Prostate gland (tissue), 2 donors: ENCODE results near the gene TOP2B. TPM values are rescaled to one million over a fixed set of nuclear protein-coding genes. Genes with fewer than 3 reads are reported as not detected.

Source experiments
- DNase-seq: peaks from one replicate; pipeline ENCODE4 v3.0.0-alpha.2; 2019; ENCODE audit warnings: low spot score
- H3K27ac ChIP-seq, 2 donors: fragments of 200-600 bp; sonication (generic); 2 replicates each; pipeline ENCODE4 v1.5.1; 2017 to 2019
- H3K27me3 ChIP-seq: fragments of 200-600 bp; sonication (generic); replicated peaks from 2 replicates; pipeline ENCODE4 v1.5.1; 2019; ENCODE audit not compliant: insufficient read depth
- H3K36me3 ChIP-seq, 2 donors: fragments of 200-600 bp; sonication (generic); 1 replicate in 1 of 2; 2 replicates in 1 of 2; pipeline versions ENCODE4 v1.5.1 to v1.8.1; 2017 to 2019
- H3K4me1 ChIP-seq: fragments of 200-600 bp; sonication (generic); replicated peaks from 2 replicates; pipeline ENCODE4 v1.5.1; 2019
- H3K4me3 ChIP-seq, 2 donors: fragments of 200-600 bp; sonication (generic); 2 replicates each; pipeline ENCODE4 v1.5.1; 2017 to 2019
- H3K9me3 ChIP-seq: fragments of 200-600 bp; sonication (generic); 2 replicates; pipeline ENCODE4 v1.5.1; 2017
- POLR2A ChIP-seq: fragments of 450-650 bp; IDR thresholded peaks from one replicate; pipeline ENCODE4 v1.6.1; 2016; ENCODE audit warnings: antibody characterized with exemption, mild to moderate bottlenecking
- POLR2AphosphoS5 ChIP-seq: sonication (generic); formaldehyde crosslinking; IDR thresholded peaks from one replicate; pipeline ENCODE4 v1.6.1; 2017; ENCODE audit warnings: antibody characterized with exemption
- WGBS: methylation state at CpG from one replicate; pipeline ENCODE4 v1.1.5; 2018; 5-methylcytosine and 5-hydroxymethylcytosine counted together
- intact Hi-C: fragments of 100-400 bp; cut with DNase I; formaldehyde crosslinking; loops from one replicate; pipeline ENCODE4 v1.14.2; 2022
- total RNA-seq, 2 donors: library from RNA; depleted of rRNA; stranded (reverse); fragments of >200 nt; gene quantifications; one replicate each; pipeline ENCODE4 v1.1.0, GENCODE V29; 2016
- TF ChIP-seq, protein P1 (sequence below), 4 experiments: fragments of 200-600 bp in 2 of 4; fragments of 450-650 bp in 2 of 4; sonication (generic) in 2 of 4; IDR thresholded peaks; 1 replicate in 3 of 4; 2 replicates in 1 of 4; pipeline ENCODE4 v1.5.1; 2016 to 2019; ENCODE audit warnings: antibody characterized with exemption in 4 of 4, mild to moderate bottlenecking in 2 of 4, moderate library complexity in 2 of 4

The TOP2B gene
- total RNA-seq, 2 donors from 2014 or later: 85.3 to 109 TPM

DNA sequence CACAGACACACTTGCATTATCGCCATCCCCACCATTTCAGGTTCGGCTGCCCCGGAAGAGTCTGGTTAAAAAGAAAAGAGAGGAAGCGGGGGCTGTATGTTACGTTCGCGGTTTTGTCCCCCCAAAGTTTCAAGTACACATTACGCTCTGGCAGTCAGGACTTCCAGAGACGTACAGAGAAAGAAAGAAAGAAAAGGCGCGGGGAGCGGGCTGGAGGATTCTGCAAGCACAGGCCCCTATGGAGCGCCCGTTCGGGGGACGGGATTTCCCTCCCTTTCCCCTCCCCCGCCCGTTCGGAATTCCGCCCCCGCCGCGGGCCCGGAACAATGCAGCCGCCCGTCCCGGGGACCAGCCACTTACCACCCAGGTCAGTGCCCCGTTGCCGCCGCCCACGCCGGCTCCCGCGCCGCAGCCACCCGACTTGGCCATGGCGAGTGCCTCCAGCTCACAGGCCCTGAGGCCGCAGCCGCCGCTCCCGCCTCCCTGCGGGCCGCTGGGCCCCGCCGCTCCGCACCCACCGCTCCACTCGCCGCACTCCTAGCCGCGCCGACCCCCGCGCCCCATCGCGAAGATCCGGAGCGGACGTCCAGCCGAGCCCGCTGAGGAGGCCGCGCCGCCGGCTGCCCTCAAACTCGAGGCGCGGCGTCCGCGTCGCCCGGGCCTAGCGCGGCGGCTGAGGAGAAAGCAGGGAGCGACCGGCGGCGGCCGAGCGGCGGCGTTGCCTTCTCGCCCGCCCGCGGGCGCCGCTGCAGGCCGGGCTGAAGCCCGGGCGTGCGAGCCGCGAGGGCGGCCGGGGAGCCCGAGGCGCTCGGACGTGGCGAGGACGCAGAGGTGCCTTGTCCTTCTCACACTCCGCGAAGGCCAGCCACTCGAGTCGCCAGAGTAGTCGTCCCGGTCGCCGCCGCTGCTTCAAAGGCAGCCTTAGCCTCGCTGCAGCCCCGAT is 567 bp downstream of the TOP2B start:
- TF ChIP-seq POLR2AphosphoS5: no peak
- TF ChIP-seq POLR2A: peak; percentile 45
- under 1% methylated on average over 83 of the region's 115 CpGs for WGBS
- H3K9me3 ChIP-seq: no peaks in the 10 kb centered on the region
- H3K4me3 ChIP-seq: peak overlapping the region; percentile 80 to 85
- peak overlapping the region; percentile 96 to 97 for H3K27ac ChIP-seq
- H3K4me1 ChIP-seq: no peaks in the 10 kb centered on the region
- DNase-seq: peak; percentile 67
- intact Hi-C loops: loop anchor here (2.0 kb wide), 1 partner anchor 119 kb away; the partner anchor contains the start of gene NGLY1
- H3K36me3 ChIP-seq: no peaks in the 10 kb centered on the region
- no peaks in the 10 kb centered on the region for H3K27me3 ChIP-seq

DNA sequence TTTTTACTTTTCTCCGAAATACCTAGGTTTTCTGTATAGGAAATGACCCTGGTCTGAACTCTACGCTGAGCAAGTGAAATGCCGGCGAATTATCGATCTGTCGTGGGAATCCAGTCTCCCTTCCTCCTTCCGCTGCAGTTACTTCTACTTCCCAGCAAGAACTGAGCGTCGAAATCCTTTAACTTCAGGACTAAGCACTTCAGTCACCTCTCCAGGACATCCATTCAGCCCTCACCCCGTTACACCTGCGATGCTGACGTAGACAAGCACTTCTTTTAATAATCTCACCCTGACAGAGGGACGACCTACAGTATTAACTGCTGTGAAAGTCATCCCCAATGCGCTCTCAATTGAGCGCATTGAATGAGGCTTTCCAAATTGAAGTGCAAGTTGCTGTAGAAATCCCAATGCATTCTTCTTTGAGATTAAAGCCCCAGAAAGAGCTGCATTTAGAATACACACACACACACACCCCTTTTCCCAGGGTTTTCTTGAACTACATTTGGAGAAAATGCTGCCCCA is 1.3 kb downstream of the TOP2B start:
- no peak for DNase-seq
- Histone ChIP-seq H3K27ac (peak overlapping the region; percentile 96 to 97), H3K9me3 (no peaks in the 10 kb centered on the region), H3K27me3 (no peaks in the 10 kb centered on the region), H3K4me1 (no peaks in the 10 kb centered on the region), H3K4me3 (peak overlapping the region; percentile 80 to 85), H3K36me3 (no peaks in the 10 kb centered on the region)
- intact Hi-C loops: no loop called here
- TF ChIP-seq POLR2A: no peak
- peak; percentile 20 for TF ChIP-seq POLR2AphosphoS5
- under 1% methylated on average over 15 of the region's 15 CpGs for WGBS

DNA sequence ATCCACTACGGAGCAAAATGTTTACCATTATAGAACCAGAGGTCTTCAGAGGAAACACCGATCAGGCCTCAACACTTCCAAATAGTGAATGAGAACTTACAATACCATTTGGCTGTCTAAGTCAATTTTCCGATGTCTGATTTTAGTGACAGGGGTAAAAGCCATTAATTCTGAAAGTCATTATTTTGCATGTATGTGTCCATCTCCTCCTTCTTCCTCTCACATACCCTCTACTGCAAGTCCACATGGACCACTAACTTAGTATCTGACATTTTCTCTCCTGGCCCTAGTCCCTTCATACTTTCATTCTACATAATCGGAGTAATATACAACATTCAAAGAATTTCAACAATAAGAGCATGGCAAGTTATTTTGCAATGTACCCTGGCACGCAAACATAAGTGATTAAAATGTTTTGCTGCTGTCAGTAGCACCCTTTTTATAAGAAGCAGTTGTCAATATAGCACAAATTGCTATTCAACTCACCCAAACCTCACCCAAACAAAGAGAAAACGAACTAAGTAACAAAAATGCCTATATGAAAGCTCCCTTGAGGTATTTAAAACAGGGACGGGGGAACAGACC is 1.9 kb downstream of the TOP2B start:
- H3K27ac ChIP-seq: peak overlapping the region; percentile 96 to 97
- intact Hi-C loops: no loop called here

DNA sequence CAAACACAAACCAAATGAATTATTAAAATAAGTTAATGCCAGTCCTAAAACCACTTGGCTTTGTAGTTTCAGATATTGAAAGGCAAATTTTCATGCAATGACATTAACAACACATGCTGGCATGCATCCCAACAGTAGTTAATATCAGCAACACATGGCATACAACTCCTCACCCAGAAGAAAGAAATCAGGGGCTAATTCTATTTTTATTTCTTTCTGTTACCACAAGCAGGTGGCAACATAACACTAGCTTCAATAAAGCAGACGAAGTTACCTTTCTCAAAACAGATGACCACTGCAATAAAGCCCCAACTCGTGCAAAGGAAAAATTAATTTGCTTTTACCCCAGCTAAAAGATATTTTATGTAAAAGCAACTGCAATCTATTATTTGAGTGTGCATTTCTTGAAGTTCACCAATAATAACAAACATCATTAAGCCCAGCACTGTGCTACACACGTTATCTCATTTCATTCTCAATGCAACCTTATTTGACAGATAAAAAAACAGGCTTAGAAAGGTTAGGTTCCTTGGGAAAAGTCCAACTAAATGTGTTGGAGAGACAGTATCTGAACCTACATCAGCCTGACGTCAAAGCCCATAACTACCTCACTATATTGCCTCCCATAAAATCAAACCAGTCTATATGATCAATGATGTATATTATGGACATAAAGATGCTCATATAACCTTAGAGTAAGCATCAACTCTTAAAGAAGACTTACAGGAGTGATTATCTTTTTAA is 2.8 kb downstream of the TOP2B start:
- Histone ChIP-seq H3K36me3 (no peaks in the 10 kb centered on the region), H3K4me3 (peak overlapping the region in 1 of 2 donors; percentile 85), H3K9me3 (no peaks in the 10 kb centered on the region), H3K27ac (no peak overlapping the region), H3K4me1 (no peaks in the 10 kb centered on the region), H3K27me3 (no peaks in the 10 kb centered on the region)
- DNase-seq: no peak
- TF ChIP-seq, protein P1, sequence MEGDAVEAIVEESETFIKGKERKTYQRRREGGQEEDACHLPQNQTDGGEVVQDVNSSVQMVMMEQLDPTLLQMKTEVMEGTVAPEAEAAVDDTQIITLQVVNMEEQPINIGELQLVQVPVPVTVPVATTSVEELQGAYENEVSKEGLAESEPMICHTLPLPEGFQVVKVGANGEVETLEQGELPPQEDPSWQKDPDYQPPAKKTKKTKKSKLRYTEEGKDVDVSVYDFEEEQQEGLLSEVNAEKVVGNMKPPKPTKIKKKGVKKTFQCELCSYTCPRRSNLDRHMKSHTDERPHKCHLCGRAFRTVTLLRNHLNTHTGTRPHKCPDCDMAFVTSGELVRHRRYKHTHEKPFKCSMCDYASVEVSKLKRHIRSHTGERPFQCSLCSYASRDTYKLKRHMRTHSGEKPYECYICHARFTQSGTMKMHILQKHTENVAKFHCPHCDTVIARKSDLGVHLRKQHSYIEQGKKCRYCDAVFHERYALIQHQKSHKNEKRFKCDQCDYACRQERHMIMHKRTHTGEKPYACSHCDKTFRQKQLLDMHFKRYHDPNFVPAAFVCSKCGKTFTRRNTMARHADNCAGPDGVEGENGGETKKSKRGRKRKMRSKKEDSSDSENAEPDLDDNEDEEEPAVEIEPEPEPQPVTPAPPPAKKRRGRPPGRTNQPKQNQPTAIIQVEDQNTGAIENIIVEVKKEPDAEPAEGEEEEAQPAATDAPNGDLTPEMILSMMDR (IDR thresholded peaks at IDR 0.05): peak in 1 of 4 experiments; percentile 13
- TF ChIP-seq POLR2A (no peak), POLR2AphosphoS5 (no peak)
- 9% methylated on average over 4 of the region's 4 CpGs for WGBS
- intact Hi-C loops: no loop called here

More for the DNA sequence above, 1.9 kb downstream of the TOP2B start:
- Histone ChIP-seq H3K27me3 (no peaks in the 10 kb centered on the region), H3K4me3 (peak overlapping the region; percentile 80 to 85), H3K4me1 (no peaks in the 10 kb centered on the region), H3K36me3 (no peaks in the 10 kb centered on the region), H3K9me3 (no peaks in the 10 kb centered on the region)
- DNase-seq: no peak
- TF ChIP-seq, protein P1 (IDR thresholded peaks at IDR 0.05): no peak
- TF ChIP-seq POLR2AphosphoS5 (no peak), POLR2A (no peak)
- WGBS: 5% methylated on average over 7 of the region's 7 CpGs

DNA sequence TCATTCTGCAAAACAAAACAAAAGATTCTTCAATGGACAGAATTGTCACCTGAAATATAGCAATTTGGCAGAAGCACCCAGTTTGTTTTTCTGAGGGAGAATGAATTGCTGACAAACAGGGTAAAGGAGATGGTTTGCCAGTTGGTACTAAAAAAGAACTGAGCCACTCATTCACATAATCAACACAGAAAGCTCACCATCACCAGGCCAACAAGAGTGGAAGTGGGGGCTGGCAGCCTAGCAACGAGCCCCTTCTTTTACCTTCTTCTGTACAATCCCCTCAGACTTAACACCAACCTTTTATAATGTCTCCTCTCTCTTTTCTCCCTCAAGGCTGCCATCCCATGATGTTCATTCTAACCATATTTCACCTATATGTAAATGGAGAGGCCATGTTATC is 5.9 kb downstream of the TOP2B start:
- H3K27ac ChIP-seq: no peak overlapping the region
- H3K27me3 ChIP-seq: no peaks in the 10 kb centered on the region
- H3K9me3 ChIP-seq: no peaks in the 10 kb centered on the region
- 64% methylated on average over 1 of the region's 1 CpG for WGBS
- H3K4me3 ChIP-seq: no peak overlapping the region
- TF ChIP-seq POLR2AphosphoS5 (no peak), POLR2A (no peak)
- TF ChIP-seq, protein P1 (IDR thresholded peaks at IDR 0.05): no peak
- H3K36me3 ChIP-seq: no peaks in the 10 kb centered on the region
- no peak for DNase-seq
- no peaks in the 10 kb centered on the region for H3K4me1 ChIP-seq
- intact Hi-C loops: no loop called here
